Endothelial cell of umbilical vein (primary cell): ENCODE results near the gene SBK3.

Experiments used
- EZH2 ChIP-seq: IDR thresholded peaks from 2 replicates; pipeline ENCODE4 v1.6.1; 2012; ENCODE audit warnings: borderline replicate concordance, low read depth, mild to moderate bottlenecking, moderate library complexity, low read length, inconsistent platforms; ENCODE audit not compliant: severe bottlenecking
- JUN ChIP-seq: IDR thresholded peaks from 2 replicates; pipeline ENCODE4 v1.6.1; 2011; ENCODE audit warnings: borderline replicate concordance, low read depth; ENCODE audit not compliant: insufficient read length, insufficient read depth
- POLR2A ChIP-seq: IDR thresholded peaks from 2 replicates; pipeline ENCODE4 v1.6.1; 2012; ENCODE audit warnings: low read depth, mild to moderate bottlenecking, control low read depth, low read length
- TF ChIP-seq, protein P1 (sequence below): IDR thresholded peaks from 2 replicates; pipeline ENCODE4 v1.6.1; 2011; ENCODE audit not compliant: insufficient read depth, insufficient read length
- TF ChIP-seq, protein P2 (sequence below), 2 donors: IDR thresholded peaks; 1 replicate in 1 of 2; 2 replicates in 1 of 2; pipeline ENCODE4 v1.5.1; 2011; ENCODE audit warnings: low read length in 2 of 2, mild to moderate bottlenecking in 2 of 2, moderate library complexity in 2 of 2, control low read depth in 1 of 2, inconsistent platforms in 1 of 2, low read depth in 1 of 2; ENCODE audit not compliant: insufficient read depth in 1 of 2; ENCODE audit errors: extremely low read depth in 1 of 2

DNA sequence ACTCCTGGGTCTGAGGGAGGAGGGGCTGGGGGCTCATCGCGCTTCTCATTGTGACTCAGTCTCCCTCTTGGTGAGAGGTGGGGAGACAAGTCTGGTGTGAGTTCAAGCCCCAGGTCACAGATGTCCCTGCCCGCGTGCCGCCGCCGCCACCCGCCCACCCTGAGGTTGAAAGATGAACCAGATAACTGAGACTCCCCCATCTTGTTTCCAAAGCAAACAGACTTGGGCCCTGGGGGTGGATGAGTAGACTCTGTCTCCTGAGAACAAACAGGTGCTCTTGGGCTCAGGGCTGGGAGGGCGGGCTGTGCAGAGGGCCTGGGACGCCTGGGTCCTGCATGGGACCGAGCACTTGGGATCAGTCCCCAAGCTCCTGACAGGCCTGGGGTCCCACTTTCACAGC, 9.0 kb downstream of the SBK3 start:
- TF ChIP-seq, protein P1, sequence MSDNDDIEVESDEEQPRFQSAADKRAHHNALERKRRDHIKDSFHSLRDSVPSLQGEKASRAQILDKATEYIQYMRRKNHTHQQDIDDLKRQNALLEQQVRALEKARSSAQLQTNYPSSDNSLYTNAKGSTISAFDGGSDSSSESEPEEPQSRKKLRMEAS = no peak
- TF ChIP-seq, protein P2, sequence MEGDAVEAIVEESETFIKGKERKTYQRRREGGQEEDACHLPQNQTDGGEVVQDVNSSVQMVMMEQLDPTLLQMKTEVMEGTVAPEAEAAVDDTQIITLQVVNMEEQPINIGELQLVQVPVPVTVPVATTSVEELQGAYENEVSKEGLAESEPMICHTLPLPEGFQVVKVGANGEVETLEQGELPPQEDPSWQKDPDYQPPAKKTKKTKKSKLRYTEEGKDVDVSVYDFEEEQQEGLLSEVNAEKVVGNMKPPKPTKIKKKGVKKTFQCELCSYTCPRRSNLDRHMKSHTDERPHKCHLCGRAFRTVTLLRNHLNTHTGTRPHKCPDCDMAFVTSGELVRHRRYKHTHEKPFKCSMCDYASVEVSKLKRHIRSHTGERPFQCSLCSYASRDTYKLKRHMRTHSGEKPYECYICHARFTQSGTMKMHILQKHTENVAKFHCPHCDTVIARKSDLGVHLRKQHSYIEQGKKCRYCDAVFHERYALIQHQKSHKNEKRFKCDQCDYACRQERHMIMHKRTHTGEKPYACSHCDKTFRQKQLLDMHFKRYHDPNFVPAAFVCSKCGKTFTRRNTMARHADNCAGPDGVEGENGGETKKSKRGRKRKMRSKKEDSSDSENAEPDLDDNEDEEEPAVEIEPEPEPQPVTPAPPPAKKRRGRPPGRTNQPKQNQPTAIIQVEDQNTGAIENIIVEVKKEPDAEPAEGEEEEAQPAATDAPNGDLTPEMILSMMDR (IDR thresholded peaks at IDR 0.05; ENCODE audit: extremely low read depth in 1 of 2, insufficient read depth in 1 of 2, low read depth in 1 of 2, low read length in 2 of 2) = no peak
- TF ChIP-seq POLR2A = no peak
- no peak for TF ChIP-seq EZH2
- no peak for TF ChIP-seq JUN
